H9 (cell line): ENCODE data around the gene ZMYND8. TPM values are rescaled to one million over a fixed set of nuclear protein-coding genes. Genes with fewer than 3 reads are reported as not detected.

ENCODE experiments used
- DNase-seq: peaks from one replicate; pipeline ENCODE4 v3.0.0-alpha.2; 2017
- H2AFZ ChIP-seq: one replicate; pipeline ENCODE4 v1.6.1; 2013; ENCODE audit warnings: mild to moderate bottlenecking, low read length, control low read depth, moderate library complexity
- H2AK5ac ChIP-seq: 2 replicates; pipeline ENCODE4 v1.6.1; 2013; ENCODE audit warnings: low read length, control low read depth, mixed read lengths; ENCODE audit not compliant: insufficient read length
- H2BK120ac ChIP-seq: one replicate; pipeline ENCODE4 v1.6.1; 2013; ENCODE audit warnings: low read depth, mild to moderate bottlenecking, low read length, control low read depth, inconsistent platforms; ENCODE audit not compliant: poor library complexity, severe bottlenecking
- H2BK12ac ChIP-seq: 2 replicates; pipeline ENCODE4 v1.6.1; 2013; ENCODE audit warnings: low read length, control low read depth, mixed read lengths, low read depth; ENCODE audit not compliant: insufficient read length
- H2BK15ac ChIP-seq: 2 replicates; pipeline ENCODE4 v1.6.1; 2013; ENCODE audit warnings: low read depth, low read length, control low read depth
- H2BK20ac ChIP-seq: one replicate; pipeline ENCODE4 v1.6.1; 2013; ENCODE audit warnings: low read depth, mild to moderate bottlenecking, low read length, control low read depth, inconsistent platforms; ENCODE audit not compliant: poor library complexity, severe bottlenecking
- H2BK5ac ChIP-seq: 2 replicates; pipeline ENCODE4 v1.6.1; 2013; ENCODE audit warnings: low read length, control low read depth, mixed read lengths; ENCODE audit not compliant: insufficient read length
- H3K14ac ChIP-seq: 2 replicates; pipeline ENCODE4 v1.6.1; 2013; ENCODE audit warnings: low read length, control low read depth; ENCODE audit not compliant: insufficient read depth
- H3K18ac ChIP-seq: 2 replicates; pipeline ENCODE4 v1.6.1; 2013; ENCODE audit warnings: low read depth, mild to moderate bottlenecking, mixed read lengths, low read length, control low read depth; ENCODE audit not compliant: insufficient read length
- H3K23ac ChIP-seq: 2 replicates; pipeline ENCODE4 v1.6.1; 2013; ENCODE audit warnings: low read length, control low read depth, mixed read lengths, low read depth; ENCODE audit not compliant: insufficient read length
- H3K23me2 ChIP-seq: 2 replicates; pipeline ENCODE4 v1.6.1; 2013; ENCODE audit warnings: low read depth, mild to moderate bottlenecking, mixed read lengths, low read length, control low read depth; ENCODE audit not compliant: insufficient read length, poor library complexity, severe bottlenecking
- H3K27ac ChIP-seq: 2 replicates; pipeline ENCODE4 v1.5.1; 2013; ENCODE audit warnings: low read length, control low read depth, mixed read lengths, low read depth; ENCODE audit not compliant: insufficient read length
- H3K27me3 ChIP-seq: 2 replicates; pipeline ENCODE4 v1.6.1; 2013; ENCODE audit warnings: low read length, control low read depth, inconsistent platforms; ENCODE audit not compliant: insufficient read depth
- H3K4ac ChIP-seq: 2 replicates; pipeline ENCODE4 v1.6.1; 2013; ENCODE audit warnings: low read depth, mild to moderate bottlenecking, control low read depth, inconsistent platforms, low read length, moderate library complexity
- H3K4me1 ChIP-seq: 2 replicates; pipeline ENCODE4 v1.6.1; 2013; ENCODE audit warnings: low read length, control low read depth, inconsistent platforms; ENCODE audit not compliant: insufficient read depth
- H3K4me2 ChIP-seq: 2 replicates; pipeline ENCODE4 v1.6.1; 2013; ENCODE audit warnings: low read length, control low read depth, mixed read lengths; ENCODE audit not compliant: insufficient read length, insufficient read depth
- H3K56ac ChIP-seq: 2 replicates; pipeline ENCODE4 v1.6.1; 2013; ENCODE audit warnings: low read depth, mild to moderate bottlenecking, mixed read lengths, low read length, control low read depth; ENCODE audit not compliant: insufficient read length
- H3K79me1 ChIP-seq: 2 replicates; pipeline ENCODE4 v1.6.1; 2013; ENCODE audit warnings: low read depth, mild to moderate bottlenecking, moderate library complexity, low read length, control low read depth, inconsistent platforms; ENCODE audit not compliant: insufficient read depth, poor library complexity, severe bottlenecking
- H3K79me2 ChIP-seq: 2 replicates; pipeline ENCODE4 v1.6.1; 2013; ENCODE audit warnings: low read length, control low read depth, inconsistent platforms; ENCODE audit not compliant: insufficient read depth
- H3K9ac ChIP-seq: 2 replicates; pipeline ENCODE4 v1.6.1; 2013; ENCODE audit warnings: low read length, control low read depth, mixed read lengths; ENCODE audit not compliant: insufficient read length; ENCODE audit errors: extremely low read depth
- H3K9me3 ChIP-seq: one replicate; pipeline ENCODE4 v1.6.1; 2013; ENCODE audit warnings: low read depth, low read length, inconsistent platforms; ENCODE audit not compliant: control insufficient read depth
- H3T11ph ChIP-seq: one replicate; pipeline ENCODE4 v1.6.1; 2013; ENCODE audit warnings: mild to moderate bottlenecking, low read length, control low read depth, inconsistent platforms
- H4K20me1 ChIP-seq: one replicate; pipeline ENCODE4 v1.6.1; 2013; ENCODE audit not compliant: control insufficient read depth, insufficient read length, insufficient read depth
- H4K5ac ChIP-seq: 2 replicates; pipeline ENCODE4 v1.6.1; 2013; ENCODE audit warnings: low read depth, mild to moderate bottlenecking, mixed read lengths, low read length, control low read depth; ENCODE audit not compliant: insufficient read length
- H4K8ac ChIP-seq: replicated peaks from 2 replicates; pipeline ENCODE4 v1.6.1; 2013; ENCODE audit warnings: low read length, control low read depth, mixed read lengths, low read depth; ENCODE audit not compliant: insufficient read length
- H4K91ac ChIP-seq: 2 replicates; pipeline ENCODE4 v1.6.1; 2013; ENCODE audit warnings: low read depth, mild to moderate bottlenecking, moderate library complexity, mixed read lengths, low read length, control low read depth; ENCODE audit not compliant: insufficient read length
- H3K27ac Mint-ChIP-seq, 3 experiments: 2 replicates in 2 of 3; 3 replicates in 1 of 3; pipeline ENCODE4 v1.8.0; 2020 to 2021; ENCODE audit warnings: mixed read lengths in 3 of 3, mild to moderate bottlenecking in 1 of 3, moderate library complexity in 1 of 3
- H3K27me3 Mint-ChIP-seq: 2 replicates; pipeline ENCODE4 v1.8.0; 2021; ENCODE audit warnings: low read depth, mild to moderate bottlenecking, moderate library complexity, mixed read lengths
- H3K36me3 Mint-ChIP-seq, 3 experiments: 2 replicates in 2 of 3; 3 replicates in 1 of 3; pipeline ENCODE4 v1.8.0; 2020 to 2021; ENCODE audit warnings: low read depth in 3 of 3, mixed read lengths in 3 of 3; ENCODE audit not compliant: insufficient read depth in 1 of 3
- H3K4me1 Mint-ChIP-seq, 2 experiments: 2 replicates each; pipeline ENCODE4 v1.8.0; 2020; ENCODE audit warnings: mixed read lengths in 2 of 2
- H3K4me3 Mint-ChIP-seq, 2 experiments: 2 replicates in 1 of 2; 3 replicates in 1 of 2; pipeline ENCODE4 v1.8.0; 2020 to 2021; ENCODE audit warnings: mild to moderate bottlenecking in 2 of 2, mixed read lengths in 2 of 2, moderate library complexity in 1 of 2
- H3K9me3 Mint-ChIP-seq, 2 experiments: 2 replicates in 1 of 2; 3 replicates in 1 of 2; pipeline ENCODE4 v1.8.0; 2020; ENCODE audit warnings: mild to moderate bottlenecking in 2 of 2, mixed read lengths in 2 of 2, moderate library complexity in 1 of 2
- WGBS: extraction: QIAGEN DNeasy Blood & Tissue Kit; methylation state at CpG from one replicate; pipeline ENCODE4 v1.1.7; 2013; ENCODE audit warnings: missing lambda C conversion rate, low lambda C conversion rate, mixed read lengths; ENCODE audit not compliant: insufficient read length; ENCODE audit errors: extremely low coverage; 5-methylcytosine and 5-hydroxymethylcytosine counted together
- total RNA-seq: library from RNA; stranded (reverse); gene quantifications from 2 replicates; pipeline ENCODE4 v1.2.1, GENCODE V29; 2021
- TF ChIP-seq, protein P1 (sequence below): fragments of 200-600 bp; sonication (generic); conservative IDR thresholded peaks from 3 replicates; pipeline ENCODE4 v1.8.0; 2021; ENCODE audit warnings: antibody characterized with exemption, mild to moderate bottlenecking

ZMYND8 gene
- total RNA-seq, 1 experiment from 2014 or later, result 158 TPM

DNA sequence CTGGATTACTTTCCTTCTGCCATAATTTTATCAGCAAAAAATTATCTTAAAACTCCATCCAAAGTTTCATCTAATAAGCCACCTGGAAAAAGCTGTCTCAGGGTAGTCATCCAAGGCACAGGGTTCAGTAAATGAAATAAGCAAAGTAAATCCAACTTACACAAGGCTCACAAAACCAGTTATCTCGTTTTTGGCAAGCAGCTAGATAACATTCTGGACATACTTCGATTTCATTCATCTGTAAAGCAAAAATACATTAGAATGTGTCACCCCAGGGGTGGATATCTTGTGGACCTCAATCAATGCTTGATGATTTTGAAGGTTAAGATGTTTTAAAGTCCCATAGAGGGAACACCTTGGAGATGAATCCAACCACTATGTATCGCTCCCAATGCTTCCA is 73.1 kb downstream of the ZMYND8 start:
- Histone ChIP-seq H4K5ac (no peak overlapping the region), H2BK120ac (no peak overlapping the region), H3K18ac (no peak overlapping the region), H3K56ac (no peak overlapping the region), H3K9ac (no peak overlapping the region), H3K4me2 (no peak overlapping the region), H2BK12ac (no peak overlapping the region), H3K9me3 (no peaks in the 10 kb centered on the region), H3T11ph (no peak overlapping the region), H4K20me1 (no peaks in the 10 kb centered on the region), H3K79me1 (peaks cover 2% of the 10 kb centered on the region), H2BK15ac (no peak overlapping the region), H3K4me1 (no peaks in the 10 kb centered on the region; the same call in 1 of the 2 replicates), H2BK5ac (no peak overlapping the region), H3K23me2 (no peaks in the 10 kb centered on the region), H3K23ac (no peak overlapping the region), H4K91ac (no peak overlapping the region), H3K14ac (no peak overlapping the region), H3K27me3 (no peaks in the 10 kb centered on the region), H3K27ac (no peak overlapping the region), H2AK5ac (no peak overlapping the region), H3K79me2 (no peaks in the 10 kb centered on the region), H2AFZ (no peak overlapping the region), H2BK20ac (no peak overlapping the region), H4K8ac (no peak overlapping the region), H3K4ac (no peak overlapping the region)
- peak overlapping the region; percentile 15 to 88 (median 53); a peak in 4 of 7 replicates for H3K27ac Mint-ChIP-seq
- no peak overlapping the region; a peak in 1 of 5 replicates for H3K4me3 Mint-ChIP-seq
- TF ChIP-seq, protein P1, sequence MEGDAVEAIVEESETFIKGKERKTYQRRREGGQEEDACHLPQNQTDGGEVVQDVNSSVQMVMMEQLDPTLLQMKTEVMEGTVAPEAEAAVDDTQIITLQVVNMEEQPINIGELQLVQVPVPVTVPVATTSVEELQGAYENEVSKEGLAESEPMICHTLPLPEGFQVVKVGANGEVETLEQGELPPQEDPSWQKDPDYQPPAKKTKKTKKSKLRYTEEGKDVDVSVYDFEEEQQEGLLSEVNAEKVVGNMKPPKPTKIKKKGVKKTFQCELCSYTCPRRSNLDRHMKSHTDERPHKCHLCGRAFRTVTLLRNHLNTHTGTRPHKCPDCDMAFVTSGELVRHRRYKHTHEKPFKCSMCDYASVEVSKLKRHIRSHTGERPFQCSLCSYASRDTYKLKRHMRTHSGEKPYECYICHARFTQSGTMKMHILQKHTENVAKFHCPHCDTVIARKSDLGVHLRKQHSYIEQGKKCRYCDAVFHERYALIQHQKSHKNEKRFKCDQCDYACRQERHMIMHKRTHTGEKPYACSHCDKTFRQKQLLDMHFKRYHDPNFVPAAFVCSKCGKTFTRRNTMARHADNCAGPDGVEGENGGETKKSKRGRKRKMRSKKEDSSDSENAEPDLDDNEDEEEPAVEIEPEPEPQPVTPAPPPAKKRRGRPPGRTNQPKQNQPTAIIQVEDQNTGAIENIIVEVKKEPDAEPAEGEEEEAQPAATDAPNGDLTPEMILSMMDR, result no peak
- H3K27me3 Mint-ChIP-seq, result no peaks in the 10 kb centered on the region
- peaks cover 54 to 96% (median 93%) of the 10 kb centered on the region in 3 experiments; a peak in 6 of 7 replicates for H3K36me3 Mint-ChIP-seq
- no peaks in the 10 kb centered on the region for H3K9me3 Mint-ChIP-seq
- no peak for DNase-seq
- no CpG with 5 or more reads among the region's 3 CpGs for WGBS
- peaks cover 7 to 14% of the 10 kb centered on the region in 2 experiments; a peak in 3 of 4 replicates for H3K4me1 Mint-ChIP-seq
